BLaER1 (cell line): ENCODE measurements around the gene RBM34.
"Not testable (repeated sequence)": the region's sequence is repeated elsewhere in the genome, so short reads cannot be mapped to it uniquely, and the experiment has no call there.

Experiments
- H3K27ac ChIP-seq: shearing (Covaris generic); formaldehyde crosslinking; 2 replicates; pipeline ENCODE4 v1.8.1; 2022
- H3K27me3 ChIP-seq: shearing (Covaris generic); formaldehyde crosslinking; 2 replicates; pipeline ENCODE4 v1.8.1; 2022
- H3K36me3 ChIP-seq: shearing (Covaris generic); formaldehyde crosslinking; 2 replicates; pipeline ENCODE4 v1.8.1; 2022
- H3K4me1 ChIP-seq: shearing (Covaris generic); formaldehyde crosslinking; 2 replicates; pipeline ENCODE4 v1.8.1; 2022
- H3K4me2 ChIP-seq: shearing (Covaris generic); formaldehyde crosslinking; 2 replicates; pipeline ENCODE4 v1.8.1; 2022
- H3K4me3 ChIP-seq: shearing (Covaris generic); formaldehyde crosslinking; 2 replicates; pipeline ENCODE4 v1.8.1; 2022
- H3K9ac ChIP-seq: shearing (Covaris generic); formaldehyde crosslinking; 2 replicates; pipeline ENCODE4 v1.8.1; 2022
- H3K9me3 ChIP-seq: shearing (Covaris generic); formaldehyde crosslinking; 2 replicates; pipeline ENCODE4 v1.8.1; 2022
- H4K20me1 ChIP-seq: shearing (Covaris generic); formaldehyde crosslinking; 2 replicates; pipeline ENCODE4 v1.8.1; 2022
- Cebpa-rat ChIP-seq: shearing (Covaris generic); IDR thresholded peaks from 2 replicates; pipeline ENCODE4 v1.8.1; 2022

The RBM34 gene

GRCh38 chr1:235160957-235161684 is at the start of gene RBM34:
RBM34 (minus strand) TSS chr1:235161250; CDS start chr1:235161226, 24 bp downstream.
- no peaks in the 10 kb centered on the region for H4K20me1 ChIP-seq
- peak within 1 kb of the TSS; percentile 84 for H3K4me3 ChIP-seq
- TF ChIP-seq Cebpa-rat, result no peak
- H3K27me3 ChIP-seq, result no peaks in the 10 kb centered on the region
- peak within 1 kb of the TSS; percentile 90 for H3K9ac ChIP-seq
- H3K36me3 ChIP-seq, result peaks cover 59% of the 10 kb centered on the region
- peak within 1 kb of the TSS; percentile 89 for H3K27ac ChIP-seq
- H3K4me2 ChIP-seq, result peak within 1 kb of the TSS; percentile 79
- no peaks in the 10 kb centered on the region for H3K9me3 ChIP-seq
- peaks cover 37% of the 10 kb centered on the region for H3K4me1 ChIP-seq

- no peak overlapping the region for H3K9ac ChIP-seq
- peaks cover 23% of the 10 kb centered on the region for H3K4me1 ChIP-seq
- no peaks in the 10 kb centered on the region for H3K27me3 ChIP-seq
- no peak for TF ChIP-seq Cebpa-rat
- peak overlapping the region; percentile 39 for H3K4me2 ChIP-seq
- H4K20me1 ChIP-seq, result no peaks in the 10 kb centered on the region
- no peak overlapping the region for H3K4me3 ChIP-seq
- H3K36me3 ChIP-seq, result peaks cover 42% of the 10 kb centered on the region
- H3K9me3 ChIP-seq, result no peaks in the 10 kb centered on the region
- no peak overlapping the region; the same call in 1 of the 2 replicates for H3K27ac ChIP-seq
Measured at GRCh38 chr1:235207209-235207565, 46.1 kb upstream of the RBM34 start.

- Histone ChIP-seq H3K9me3 (no peaks in the 10 kb centered on the region), H3K27me3 (no peaks in the 10 kb centered on the region), H3K4me3 (no peak overlapping the region), H3K4me2 (peak overlapping the region; percentile 39), H3K9ac (no peak overlapping the region), H4K20me1 (no peaks in the 10 kb centered on the region), H3K4me1 (peaks cover 23% of the 10 kb centered on the region), H3K36me3 (peaks cover 37% of the 10 kb centered on the region), H3K27ac (peak overlapping the region; percentile 36; the same call in 1 of the 2 replicates)
- TF ChIP-seq Cebpa-rat, result no peak
Measured at GRCh38 chr1:235206533-235207208, 45.6 kb upstream of the RBM34 start.

GRCh38 chr1:235205687-235206086 is 44.6 kb upstream of the RBM34 start:
- Histone ChIP-seq H3K4me2 (no peak overlapping the region), H3K4me1 (peaks cover 23% of the 10 kb centered on the region), H3K4me3 (no peak overlapping the region), H4K20me1 (no peaks in the 10 kb centered on the region), H3K9me3 (no peaks in the 10 kb centered on the region), H3K9ac (no peak overlapping the region), H3K36me3 (peaks cover 38% of the 10 kb centered on the region), H3K27me3 (no peaks in the 10 kb centered on the region), H3K27ac (no peak overlapping the region)
- TF ChIP-seq Cebpa-rat, result no peak

GRCh38 chr1:235203428-235203827 is 42.4 kb upstream of the RBM34 start:
- Histone ChIP-seq H3K4me1 (peaks cover 21% of the 10 kb centered on the region), H3K4me3 (no peak overlapping the region), H3K9me3 (no peaks in the 10 kb centered on the region), H4K20me1 (no peaks in the 10 kb centered on the region), H3K27me3 (no peaks in the 10 kb centered on the region), H3K27ac (no peak overlapping the region), H3K4me2 (no peak overlapping the region), H3K9ac (no peak overlapping the region), H3K36me3 (peaks cover 32% of the 10 kb centered on the region)
- no peak for TF ChIP-seq Cebpa-rat

GRCh38 chr1:235202447-235202846 is 41.4 kb upstream of the RBM34 start:
- Histone ChIP-seq H3K4me1 (peaks cover 11% of the 10 kb centered on the region), H3K36me3 (peaks cover 33% of the 10 kb centered on the region)
- H3K9ac ChIP-seq, H3K4me2 ChIP-seq, H4K20me1 ChIP-seq, H3K27me3 ChIP-seq, H3K4me3 ChIP-seq, H3K27ac ChIP-seq, H3K9me3 ChIP-seq: not testable (repeated sequence)

GRCh38 chr1:235199441-235199840 is 38.4 kb upstream of the RBM34 start:
- H3K27me3 ChIP-seq, result no peaks in the 10 kb centered on the region
- H3K36me3 ChIP-seq, result peaks cover 54% of the 10 kb centered on the region
- H3K27ac ChIP-seq, result no peak overlapping the region
- no peak overlapping the region for H3K4me3 ChIP-seq
- TF ChIP-seq Cebpa-rat, result no peak
- H3K4me2 ChIP-seq, result no peak overlapping the region
- H3K4me1 ChIP-seq, result no peaks in the 10 kb centered on the region
- H3K9me3 ChIP-seq, result no peaks in the 10 kb centered on the region
- H4K20me1 ChIP-seq, result no peaks in the 10 kb centered on the region; the same call in 1 of the 2 replicates
- no peak overlapping the region for H3K9ac ChIP-seq

- H3K4me3 ChIP-seq, result no peak overlapping the region
- H3K9me3 ChIP-seq, result no peaks in the 10 kb centered on the region
- no peak overlapping the region for H3K27ac ChIP-seq
- no peak overlapping the region for H3K4me2 ChIP-seq
- H3K4me1 ChIP-seq, result no peaks in the 10 kb centered on the region
- peaks cover 6% of the 10 kb centered on the region; the same call in 1 of the 2 replicates for H4K20me1 ChIP-seq
- no peaks in the 10 kb centered on the region for H3K27me3 ChIP-seq
- no peak for TF ChIP-seq Cebpa-rat
- H3K36me3 ChIP-seq, result peaks cover 91% of the 10 kb centered on the region
- no peak overlapping the region for H3K9ac ChIP-seq
Measured at GRCh38 chr1:235190431-235190830, 29.4 kb upstream of the RBM34 start.

- Histone ChIP-seq H3K4me2 (no peak overlapping the region), H3K4me3 (no peak overlapping the region), H3K9me3 (no peaks in the 10 kb centered on the region), H3K9ac (no peak overlapping the region), H3K27ac (no peak overlapping the region), H3K4me1 (no peaks in the 10 kb centered on the region), H3K36me3 (peaks cover 87% of the 10 kb centered on the region), H3K27me3 (no peaks in the 10 kb centered on the region), H4K20me1 (peaks cover 12% of the 10 kb centered on the region; the same call in 1 of the 2 replicates)
- no peak for TF ChIP-seq Cebpa-rat
Measured at GRCh38 chr1:235187316-235187715, 26.3 kb upstream of the RBM34 start.

GRCh38 chr1:235181561-235182245 is 20.7 kb upstream of the RBM34 start:
- Histone ChIP-seq H3K27me3 (no peaks in the 10 kb centered on the region), H3K4me3 (no peak overlapping the region), H3K9ac (no peak overlapping the region; the same call in 1 of the 2 replicates), H3K4me1 (no peaks in the 10 kb centered on the region), H3K36me3 (peaks cover 85% of the 10 kb centered on the region), H3K27ac (no peak overlapping the region), H4K20me1 (peaks cover 22% of the 10 kb centered on the region; the same call in 1 of the 2 replicates), H3K9me3 (no peaks in the 10 kb centered on the region), H3K4me2 (no peak overlapping the region)
- no peak for TF ChIP-seq Cebpa-rat
